ENCODE data around the gene THAP7.

The THAP7 gene

GRCh38 chr22:21044931-21045584 is 43.1 kb upstream of the THAP7 start:
- Histone ChIP-seq H4K20me1 (ENCODE audit: insufficient read depth, low read length) (peaks cover 3% of the 10 kb centered on the region; the same call in 1 of the 2 replicates), H3K79me2 (ENCODE audit: insufficient read depth, low read length) (no peaks in the 10 kb centered on the region), H3K4me1 (ENCODE audit: insufficient read depth, low read length) (no peaks in the 10 kb centered on the region), H3K27ac (ENCODE audit: low read length) (no peak overlapping the region), H3K36me3 (ENCODE audit: insufficient read depth, low read length) (no peaks in the 10 kb centered on the region), H3K9me3 (ENCODE audit: insufficient read depth, low read length, severe bottlenecking) (no peaks in the 10 kb centered on the region), H3K4me2 (ENCODE audit: insufficient read depth, low read length) (no peak overlapping the region), H2AFZ (ENCODE audit: low read depth, low read length) (no peak overlapping the region), H3K9ac (ENCODE audit: low read depth, low read length) (no peak overlapping the region), H3K27me3 (ENCODE audit: insufficient read depth, low read length, poor library complexity) (peaks cover 21% of the 10 kb centered on the region), H3K4me3 (ENCODE audit: low read depth in 1 of 2, low read length in 2 of 2) (no peak overlapping the region)
- TF ChIP-seq CTCF (IDR thresholded peaks at IDR 0.05; ENCODE audit: borderline replicate concordance, extremely low read depth, low read length, poor library complexity, severe bottlenecking) (no peak), EZH2 (IDR thresholded peaks at IDR 0.05; ENCODE audit: borderline replicate concordance, low read depth, low read length, severe bottlenecking) (no peak)
- ATAC-seq (ENCODE audit: insufficient read depth, low read depth) (peak; percentile 43; the same call in 1 of the 3 replicates), DNase-seq (peak; percentile 21)

DNA sequence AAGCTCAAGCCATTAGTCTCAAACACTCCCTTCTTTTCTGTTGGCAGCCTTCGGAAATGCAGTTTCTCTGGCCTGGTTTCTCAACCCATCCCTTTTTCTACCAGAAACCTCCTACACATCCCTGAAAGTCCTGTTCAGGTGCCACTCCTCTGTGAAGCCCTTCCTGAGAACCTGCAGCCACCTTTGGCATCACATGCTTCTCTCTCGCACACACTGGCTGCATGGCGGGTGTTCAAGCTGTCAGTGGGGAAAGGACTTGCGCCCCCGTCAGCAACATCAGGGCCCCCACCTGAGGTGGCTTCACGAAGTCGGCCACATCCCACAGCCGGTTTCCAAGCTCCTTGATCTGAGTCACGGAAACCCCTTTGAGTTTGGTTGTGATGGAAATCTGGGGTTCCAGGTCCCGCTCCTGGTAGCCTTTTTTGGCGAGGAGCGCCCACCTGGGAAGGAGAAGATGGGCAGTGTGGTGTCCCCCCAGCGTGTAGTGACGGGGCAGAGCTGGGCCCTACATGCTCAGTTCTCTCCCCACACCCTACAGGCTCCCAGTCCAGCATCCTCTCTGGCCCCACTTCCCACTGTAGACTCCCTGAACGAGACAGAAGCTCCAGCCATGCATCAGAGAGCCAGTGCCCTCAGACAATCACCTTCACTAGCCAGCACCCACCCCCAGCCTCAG is 42.1 kb upstream of the THAP7 start:
- no peak for ATAC-seq (ENCODE audit: insufficient read depth, low read depth)
- Histone ChIP-seq H3K4me2 (ENCODE audit: insufficient read depth, low read length) (no peak overlapping the region), H3K9ac (ENCODE audit: low read depth, low read length) (no peak overlapping the region)

DNA sequence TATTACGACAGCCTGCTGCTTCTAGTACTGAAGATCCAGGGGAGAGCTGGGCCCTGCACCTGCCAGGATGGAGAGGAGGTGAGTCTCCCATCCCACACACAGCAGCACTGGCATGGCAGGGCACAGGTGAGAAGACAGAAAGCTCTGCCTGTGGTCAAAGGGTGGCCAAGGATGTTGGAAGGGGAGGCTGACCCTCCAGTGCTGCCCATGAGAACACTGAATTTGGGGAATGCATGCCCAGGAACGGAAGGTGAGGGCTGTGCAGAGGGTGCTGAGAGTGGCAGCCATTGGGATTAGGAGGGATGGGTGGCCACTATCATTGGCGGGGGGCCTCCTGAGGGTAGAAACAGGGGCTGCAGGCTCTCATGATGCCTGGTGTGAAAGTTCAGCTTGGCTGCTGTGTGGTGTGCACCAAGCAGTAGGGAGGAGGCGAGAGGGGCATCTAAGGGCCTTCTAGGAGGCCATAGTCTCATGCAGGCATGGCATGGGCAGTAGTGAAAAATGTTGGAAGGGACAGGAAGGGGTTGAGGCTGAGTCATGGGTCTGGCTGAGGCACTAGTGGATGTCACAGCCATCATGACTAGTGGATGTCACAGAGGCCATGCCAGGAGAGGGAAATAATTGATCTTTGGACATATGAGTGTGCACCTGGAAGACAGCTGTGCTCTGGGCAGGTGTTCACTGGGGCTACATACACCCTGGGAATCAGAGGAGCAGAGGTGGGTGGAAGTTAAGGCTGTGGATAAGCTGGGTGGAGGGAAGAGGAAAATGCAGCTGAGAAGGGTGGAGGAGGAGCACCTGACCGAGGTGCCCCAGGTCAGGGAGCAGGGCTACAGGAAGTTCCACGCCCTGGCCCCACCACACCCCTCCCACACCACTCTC is 41.3 kb upstream of the THAP7 start:
- no peak for TF ChIP-seq CTCF (IDR thresholded peaks at IDR 0.05; ENCODE audit: borderline replicate concordance, extremely low read depth, low read length, poor library complexity, severe bottlenecking)
- TF ChIP-seq EZH2 (IDR thresholded peaks at IDR 0.05; ENCODE audit: borderline replicate concordance, low read depth, low read length, severe bottlenecking): no peak
- no peak overlapping the region for H2AFZ ChIP-seq (ENCODE audit: low read depth, low read length)
- H3K36me3 ChIP-seq (ENCODE audit: insufficient read depth, low read length): no peaks in the 10 kb centered on the region
- DNase-seq (no peak), ATAC-seq (ENCODE audit: insufficient read depth, low read depth) (no peak)
- H4K20me1 ChIP-seq (ENCODE audit: insufficient read depth, low read length): peaks cover 3% of the 10 kb centered on the region; the same call in 1 of the 2 replicates
- no peak overlapping the region for H3K9ac ChIP-seq (ENCODE audit: low read depth, low read length)
- no peak overlapping the region for H3K27ac ChIP-seq (ENCODE audit: low read length)
- no peak overlapping the region for H3K4me2 ChIP-seq (ENCODE audit: insufficient read depth, low read length)
- H3K4me3 ChIP-seq (ENCODE audit: low read depth in 1 of 2, low read length in 2 of 2): no peak overlapping the region
- no peaks in the 10 kb centered on the region for H3K9me3 ChIP-seq (ENCODE audit: insufficient read depth, low read length, severe bottlenecking)
- H3K27me3 ChIP-seq (ENCODE audit: insufficient read depth, low read length, poor library complexity): peaks cover 21% of the 10 kb centered on the region
- no peaks in the 10 kb centered on the region for H3K79me2 ChIP-seq (ENCODE audit: insufficient read depth, low read length)
- no peaks in the 10 kb centered on the region for H3K4me1 ChIP-seq (ENCODE audit: insufficient read depth, low read length)

More for the DNA sequence above, 42.1 kb upstream of the THAP7 start:
- Histone ChIP-seq H3K4me3 (ENCODE audit: low read depth in 1 of 2, low read length in 2 of 2) (no peak overlapping the region), H3K9me3 (ENCODE audit: insufficient read depth, low read length, severe bottlenecking) (no peaks in the 10 kb centered on the region), H3K79me2 (ENCODE audit: insufficient read depth, low read length) (no peaks in the 10 kb centered on the region), H3K27ac (ENCODE audit: low read length) (no peak overlapping the region), H4K20me1 (ENCODE audit: insufficient read depth, low read length) (peaks cover 3% of the 10 kb centered on the region; the same call in 1 of the 2 replicates), H3K36me3 (ENCODE audit: insufficient read depth, low read length) (no peaks in the 10 kb centered on the region), H3K27me3 (ENCODE audit: insufficient read depth, low read length, poor library complexity) (peaks cover 21% of the 10 kb centered on the region), H3K4me1 (ENCODE audit: insufficient read depth, low read length) (no peaks in the 10 kb centered on the region), H2AFZ (ENCODE audit: low read depth, low read length) (no peak overlapping the region)
- TF ChIP-seq CTCF (IDR thresholded peaks at IDR 0.05; ENCODE audit: borderline replicate concordance, extremely low read depth, low read length, poor library complexity, severe bottlenecking): no peak
- no peak for TF ChIP-seq EZH2 (IDR thresholded peaks at IDR 0.05; ENCODE audit: borderline replicate concordance, low read depth, low read length, severe bottlenecking)
- no peak for DNase-seq

All from DND-41 (cell line).